CD4-positive, alpha-beta T cell treated with Interleukin-1 beta for 1 hour (primary cell): ENCODE measurements around the gene SLC44A4.
"Not testable (repeated sequence)": the region's sequence is repeated elsewhere in the genome, so short reads cannot be mapped to it uniquely, and the experiment has no call there.

ENCODE experiments used
- DNase-seq, 2 donors: peaks; one replicate each; pipeline ENCODE4 v3.0.0-alpha.2; 2020 to 2022

The SLC44A4 gene

DNA sequence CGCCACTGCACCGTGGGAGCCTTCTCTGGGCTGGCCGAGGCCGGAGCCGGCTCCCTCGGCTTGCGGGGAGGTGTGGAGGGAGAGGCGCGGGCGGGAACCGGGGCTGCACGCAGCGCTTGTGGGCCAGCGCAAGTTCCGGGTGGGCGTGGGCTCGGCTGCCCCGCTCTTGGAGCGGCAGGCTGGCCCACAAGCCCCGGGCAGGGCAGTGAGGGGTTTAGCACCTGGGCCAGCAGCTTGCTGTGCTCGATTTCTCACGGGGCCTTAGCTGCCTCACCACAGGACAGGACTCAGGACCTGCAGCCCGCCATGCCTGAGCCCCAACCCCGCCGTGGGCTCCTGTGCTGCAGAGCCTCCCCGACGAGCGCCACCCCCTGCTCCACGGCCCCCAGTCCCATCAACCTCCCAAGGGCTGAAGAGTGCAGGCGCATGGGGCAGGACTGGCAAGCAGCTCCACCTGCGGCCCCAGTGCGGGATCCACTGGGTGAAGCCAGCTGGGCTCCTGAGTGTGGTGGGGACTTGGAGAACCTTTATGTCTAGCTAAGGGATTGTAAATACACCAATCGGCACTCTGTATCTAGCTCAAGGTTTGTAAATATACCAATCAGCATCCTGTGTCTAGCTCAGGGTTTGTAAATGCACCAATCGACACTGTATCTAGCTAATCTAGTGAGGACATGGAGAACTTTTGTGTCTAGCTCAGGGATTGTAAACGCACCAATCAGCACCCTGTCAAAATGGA, 26.6 kb downstream of the SLC44A4 start:
- DNase-seq = not testable (repeated sequence)

DNA sequence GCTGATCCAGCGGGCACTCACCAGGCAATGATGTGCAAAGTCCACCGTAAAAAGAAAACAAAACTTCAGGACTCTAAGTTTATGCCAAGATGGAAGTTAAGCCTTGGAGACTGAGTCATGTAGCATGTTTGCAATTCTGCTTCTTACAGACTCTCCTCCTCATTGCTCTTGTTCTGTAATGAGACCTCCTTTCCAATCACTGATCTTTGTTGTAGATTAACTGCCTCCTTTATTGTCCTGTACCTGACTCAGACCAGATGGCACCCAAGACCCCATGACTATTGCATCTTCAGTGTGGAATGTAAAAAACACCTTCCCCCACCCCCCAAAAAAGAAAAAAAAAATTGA, 27.3 kb downstream of the SLC44A4 start:
- no peak for DNase-seq

DNA sequence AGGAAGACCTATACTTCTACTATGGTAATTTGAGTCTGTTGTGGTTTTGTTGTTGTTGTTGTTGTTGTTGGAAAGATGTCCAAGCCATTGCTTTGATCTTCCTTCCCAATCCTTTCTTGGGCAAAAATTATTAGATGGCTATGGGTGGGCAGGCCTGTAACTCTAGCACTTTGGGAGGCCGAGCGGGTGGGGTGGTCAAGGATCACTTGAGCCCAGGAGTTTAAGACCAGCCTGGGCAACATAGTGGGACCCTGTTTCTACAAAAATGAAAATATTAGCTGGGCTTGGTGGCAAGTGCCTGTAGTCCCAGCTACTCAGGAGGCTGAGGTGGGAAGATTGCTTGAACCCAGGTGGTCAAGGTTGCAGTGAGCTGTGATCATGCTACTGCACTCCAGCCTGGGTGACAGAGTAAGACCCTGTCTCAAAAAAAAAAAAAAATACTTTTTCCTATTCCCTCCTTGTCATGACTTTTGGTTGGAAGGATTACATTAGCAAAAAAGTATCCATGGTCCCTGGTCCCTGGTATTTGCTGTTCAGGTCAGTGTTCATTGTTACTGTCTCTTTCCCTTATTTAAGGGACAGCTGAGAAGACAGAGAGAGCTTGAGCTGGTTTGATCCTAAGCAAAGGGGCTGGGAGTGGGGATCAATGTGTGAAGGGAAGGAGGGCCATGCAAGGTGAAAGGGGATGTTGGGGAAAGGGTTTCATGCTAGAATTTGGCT, 27.9 kb downstream of the SLC44A4 start:
- no peak for DNase-seq

DNA sequence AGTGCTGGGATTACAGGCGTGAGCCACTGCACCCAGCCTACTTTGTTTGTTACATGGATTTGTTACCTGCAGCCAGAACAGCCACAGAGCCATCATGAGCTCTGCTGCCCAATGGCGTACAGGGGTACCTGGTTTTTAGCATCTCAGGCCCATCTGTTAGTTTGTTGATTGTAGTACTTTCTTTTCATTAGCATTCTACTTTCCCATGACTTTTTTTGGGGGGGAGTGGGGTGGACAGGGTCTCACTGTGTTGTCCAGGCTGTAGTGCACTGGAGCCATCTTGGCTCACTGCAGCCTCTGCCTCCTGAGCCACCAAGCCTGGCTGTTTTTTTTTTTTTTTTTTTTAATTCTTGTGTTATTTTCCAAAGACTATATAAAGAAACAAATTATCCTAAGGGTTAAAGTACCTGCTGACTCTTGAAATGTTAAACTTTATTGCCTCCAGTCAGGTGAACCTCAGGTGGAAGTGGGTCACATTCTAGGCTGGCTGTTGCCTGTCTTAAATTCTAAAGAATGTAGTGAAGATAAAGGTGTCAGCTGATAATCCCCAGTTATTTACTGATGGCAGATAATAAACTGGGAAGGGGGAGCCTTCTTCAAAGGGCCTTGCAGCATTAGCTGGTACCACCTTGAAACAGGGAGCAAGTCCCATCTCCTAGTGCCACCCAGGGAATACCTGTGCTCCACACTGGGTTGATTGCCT, 31.4 kb downstream of the SLC44A4 start:
- no peak for DNase-seq

DNA sequence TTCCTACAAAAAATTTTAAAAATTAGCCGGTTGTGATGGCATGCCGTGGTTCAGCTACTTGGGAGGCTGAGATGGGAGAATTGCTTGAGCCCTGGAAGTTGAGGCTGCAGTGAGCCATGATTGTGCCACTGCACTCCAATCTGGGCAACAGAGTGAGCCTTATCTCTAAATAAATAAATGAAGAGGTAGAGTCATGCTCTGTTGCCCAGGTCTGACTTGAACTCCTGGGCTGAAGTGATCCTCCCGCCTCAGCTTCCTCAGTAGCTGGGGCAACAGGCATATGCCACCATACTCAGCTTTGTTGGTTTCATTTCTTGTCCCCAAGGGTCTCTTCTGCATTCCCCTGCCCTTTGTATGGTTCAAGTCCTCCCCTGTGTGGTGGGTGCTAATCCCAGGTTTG, 34.3 kb downstream of the SLC44A4 start:
- DNase-seq = no peak

DNA sequence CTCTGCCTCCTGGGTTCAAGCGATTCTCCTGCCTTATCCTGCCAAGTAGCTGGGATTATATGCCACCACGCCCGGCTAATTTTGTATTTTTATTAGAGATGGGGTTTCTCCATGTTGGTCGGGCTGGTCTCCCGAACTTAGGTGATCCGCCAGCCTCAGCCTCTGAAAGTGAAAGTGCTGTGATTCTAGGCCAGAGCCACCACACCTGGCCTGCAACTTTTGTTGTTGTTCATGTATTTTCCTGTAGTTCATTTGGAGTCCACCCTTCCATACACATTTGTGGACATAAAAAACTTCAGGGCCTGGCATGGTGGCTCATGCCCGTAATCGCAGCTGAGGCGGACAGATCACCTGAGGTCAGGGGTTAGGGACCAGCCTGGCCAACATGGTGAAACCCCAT, 36.7 kb downstream of the SLC44A4 start:
- DNase-seq = no peak

DNA sequence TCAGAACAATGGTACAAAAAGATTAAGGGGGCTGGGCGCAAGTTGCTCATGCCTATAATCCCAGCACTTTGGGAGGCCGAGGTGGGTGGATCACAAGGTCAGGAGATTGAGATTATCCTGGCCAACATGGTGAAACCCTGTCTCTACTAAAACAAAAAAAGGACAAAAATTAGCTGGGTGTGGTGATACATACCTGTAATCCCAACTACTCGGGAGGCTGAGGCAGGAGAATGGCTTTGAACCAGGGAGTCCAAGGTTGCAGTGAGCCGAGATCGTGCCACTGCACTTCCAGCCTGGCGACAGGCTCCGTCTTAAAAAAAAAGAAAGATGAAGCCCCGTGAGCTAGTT, 39.0 kb downstream of the SLC44A4 start:
- DNase-seq = not testable (repeated sequence)

DNA sequence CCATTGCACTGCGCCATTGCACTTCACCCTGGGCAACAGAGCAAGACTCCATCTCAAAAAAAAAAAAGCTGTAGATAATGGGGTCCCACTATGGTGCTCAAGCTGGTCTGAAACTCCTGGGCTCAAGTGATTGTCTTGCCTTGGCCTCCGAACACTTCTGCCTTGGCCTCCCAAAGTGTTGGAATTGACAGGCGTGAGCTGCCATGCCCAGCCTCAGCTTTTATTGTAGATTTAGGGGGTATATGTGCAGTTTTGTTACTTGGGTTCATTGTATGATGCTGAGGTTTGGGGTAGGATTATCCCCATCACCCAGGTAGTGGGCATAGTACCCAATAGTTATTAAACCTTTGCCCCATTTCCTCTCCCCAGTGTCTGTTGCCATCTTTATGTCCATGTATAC, 39.8 kb downstream of the SLC44A4 start:
- DNase-seq = no peak

DNA sequence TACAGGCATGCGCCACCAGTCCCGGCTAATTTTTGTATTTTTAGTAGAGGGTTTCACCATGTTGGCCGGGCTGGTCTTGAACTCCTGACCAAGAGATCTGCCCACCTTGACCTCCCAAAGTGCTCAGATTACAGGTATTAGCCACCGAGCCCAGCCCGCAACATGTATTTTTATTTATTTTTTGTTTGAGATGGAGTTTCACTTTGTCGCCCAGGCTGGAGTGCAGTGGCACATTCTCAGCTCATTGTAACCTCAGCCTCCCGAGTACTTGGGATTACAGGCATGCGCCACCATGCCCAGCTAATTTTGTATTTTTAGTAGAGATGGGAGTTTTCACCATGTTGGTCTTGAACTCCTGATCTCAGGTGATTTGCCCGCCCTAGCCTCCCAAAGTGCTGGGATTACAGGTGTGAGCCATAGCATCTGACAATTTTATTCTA, 40.7 kb downstream of the SLC44A4 start:
- not testable (repeated sequence) for DNase-seq

DNA sequence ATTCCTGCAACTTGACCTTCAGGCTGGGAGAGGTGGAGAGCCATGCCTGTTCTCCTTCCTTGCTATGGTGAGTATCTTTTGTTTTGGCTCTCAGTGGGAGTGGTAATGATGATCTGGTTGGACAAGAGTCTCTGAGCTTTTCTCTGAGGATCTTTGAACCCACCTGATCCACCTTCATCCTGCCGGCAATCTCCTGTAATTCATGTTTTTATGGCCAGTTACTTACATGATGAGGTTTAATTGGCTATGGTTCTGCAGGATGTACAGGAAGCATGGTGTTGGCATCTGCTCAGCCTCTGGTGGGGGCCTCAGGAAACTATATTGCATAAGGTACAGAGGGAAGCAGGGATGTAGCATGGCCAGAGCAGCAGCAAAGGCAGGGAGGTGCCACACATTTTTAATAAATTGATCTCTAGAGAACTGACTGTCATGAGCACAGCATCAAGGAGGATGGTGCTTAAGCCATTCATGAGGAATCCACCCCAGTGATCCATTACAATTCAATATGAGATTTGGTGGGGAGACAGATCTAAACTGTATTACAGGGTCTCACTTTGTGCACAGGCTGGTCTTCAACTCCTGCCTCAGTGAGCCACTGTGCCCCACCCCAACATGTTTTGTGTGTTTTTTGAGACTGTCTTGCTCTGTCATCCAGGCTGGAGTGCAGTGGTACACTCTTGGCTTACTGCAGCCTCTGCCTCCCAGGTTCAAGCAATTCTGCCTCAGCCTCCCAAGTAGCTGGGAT, 41.3 kb downstream of the SLC44A4 start:
- DNase-seq = no peak

DNA sequence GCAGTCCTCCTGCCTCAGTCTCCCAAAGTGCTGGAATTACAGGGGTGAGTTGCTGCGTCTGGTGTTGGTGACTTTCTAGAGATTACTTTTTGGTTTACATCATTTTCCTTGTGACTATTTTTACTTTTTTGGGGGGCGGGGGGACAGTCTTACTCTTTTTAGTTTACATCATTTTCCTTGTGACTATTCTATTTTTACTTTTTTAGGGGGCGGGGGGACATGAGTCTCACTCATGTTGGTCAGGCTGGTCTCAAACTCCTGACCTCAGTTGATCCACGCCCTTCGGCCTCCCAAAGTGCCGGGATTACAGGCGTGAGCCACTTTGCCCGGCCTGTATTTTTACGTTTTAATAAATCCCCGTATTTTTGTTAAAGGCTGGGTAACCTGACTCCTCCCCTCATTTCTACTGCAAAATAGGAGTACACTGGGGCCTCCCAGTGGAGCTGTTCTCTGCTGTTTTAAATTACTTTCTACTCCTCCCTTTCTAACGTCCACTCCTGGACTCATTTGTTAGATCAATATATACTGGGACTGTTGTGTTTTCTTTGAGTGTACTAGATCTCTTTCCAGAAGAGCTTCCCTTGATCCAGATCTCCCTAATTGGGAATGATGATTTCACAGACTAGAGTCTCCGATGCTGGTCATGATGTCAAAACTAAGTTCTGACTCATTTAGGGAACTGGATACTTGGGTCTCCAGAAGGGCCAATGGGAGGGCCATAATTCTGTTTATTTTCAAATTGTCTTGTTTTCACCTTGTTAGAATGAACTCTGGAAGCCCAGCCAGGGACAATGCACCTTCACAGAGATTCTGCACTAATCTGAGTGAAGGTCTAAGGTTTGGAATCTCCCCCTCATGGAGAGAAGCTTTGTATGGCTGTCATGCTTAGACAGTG, 42.1 kb downstream of the SLC44A4 start:
- DNase-seq = no peak

DNA sequence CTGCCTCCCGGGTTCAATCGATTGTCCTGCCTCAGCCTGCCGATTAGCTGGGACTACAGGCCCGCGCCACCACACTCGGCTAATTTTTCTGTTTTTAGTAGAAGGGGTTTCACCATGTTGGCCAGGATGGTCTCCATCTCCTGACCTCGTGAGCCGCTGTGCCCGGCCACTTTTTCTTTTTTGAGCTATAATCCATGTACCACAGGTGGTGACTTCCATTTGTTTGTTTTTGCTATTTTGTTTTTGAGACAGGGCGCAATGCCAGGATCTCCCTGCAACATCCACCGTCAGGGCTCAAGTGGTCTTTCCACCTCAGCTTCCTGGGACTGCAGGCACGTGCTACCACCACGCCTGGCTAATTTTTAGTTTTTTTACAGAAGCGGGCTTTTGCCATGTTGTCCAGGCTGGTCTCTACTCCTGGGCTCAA, 42.7 kb downstream of the SLC44A4 start:
- DNase-seq = no peak

DNA sequence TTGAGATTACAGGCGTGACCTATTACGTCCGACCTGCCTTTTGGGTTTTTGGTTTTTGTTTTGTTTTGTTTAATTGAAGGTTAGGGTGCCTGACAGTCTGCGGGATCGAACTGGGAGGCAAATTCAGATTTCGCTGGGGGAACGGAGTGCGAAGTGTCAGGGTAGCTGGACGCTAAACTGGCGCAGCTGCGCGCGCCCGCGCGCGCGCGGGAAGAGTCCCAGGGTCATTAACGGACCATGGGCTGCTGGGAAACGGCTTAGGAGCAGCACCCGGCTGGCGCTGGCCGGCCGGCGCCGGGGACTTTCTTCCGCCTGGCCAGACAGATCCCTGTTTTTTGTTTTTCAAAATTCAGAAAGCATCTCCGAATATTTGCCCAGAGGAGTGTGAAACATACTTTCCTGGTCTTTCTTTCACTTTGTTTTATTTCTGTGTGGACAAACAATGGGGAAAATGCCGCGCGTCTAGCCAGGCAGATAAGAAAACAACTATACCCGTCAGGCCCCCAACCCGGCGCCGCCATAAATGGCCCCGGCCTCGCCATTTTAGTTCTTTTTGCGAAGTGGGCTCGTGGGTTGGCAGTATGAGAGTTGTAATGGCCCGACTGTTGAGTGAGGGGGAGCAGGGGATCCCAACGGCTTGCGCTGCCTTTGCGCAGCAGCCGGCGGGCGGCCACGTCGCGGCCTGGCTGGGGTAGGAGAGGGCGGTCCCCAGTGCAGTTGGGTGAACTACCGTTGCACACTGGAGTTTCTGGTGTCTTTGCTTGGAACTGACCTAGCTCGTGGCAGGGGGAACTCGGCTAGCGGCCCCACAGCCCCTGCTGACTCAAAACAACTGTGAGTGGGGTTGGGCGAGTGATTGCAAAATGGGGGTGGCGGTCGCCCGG, 44.2 kb downstream of the SLC44A4 start:
- peak; percentile 78 to 85 for DNase-seq

DNA sequence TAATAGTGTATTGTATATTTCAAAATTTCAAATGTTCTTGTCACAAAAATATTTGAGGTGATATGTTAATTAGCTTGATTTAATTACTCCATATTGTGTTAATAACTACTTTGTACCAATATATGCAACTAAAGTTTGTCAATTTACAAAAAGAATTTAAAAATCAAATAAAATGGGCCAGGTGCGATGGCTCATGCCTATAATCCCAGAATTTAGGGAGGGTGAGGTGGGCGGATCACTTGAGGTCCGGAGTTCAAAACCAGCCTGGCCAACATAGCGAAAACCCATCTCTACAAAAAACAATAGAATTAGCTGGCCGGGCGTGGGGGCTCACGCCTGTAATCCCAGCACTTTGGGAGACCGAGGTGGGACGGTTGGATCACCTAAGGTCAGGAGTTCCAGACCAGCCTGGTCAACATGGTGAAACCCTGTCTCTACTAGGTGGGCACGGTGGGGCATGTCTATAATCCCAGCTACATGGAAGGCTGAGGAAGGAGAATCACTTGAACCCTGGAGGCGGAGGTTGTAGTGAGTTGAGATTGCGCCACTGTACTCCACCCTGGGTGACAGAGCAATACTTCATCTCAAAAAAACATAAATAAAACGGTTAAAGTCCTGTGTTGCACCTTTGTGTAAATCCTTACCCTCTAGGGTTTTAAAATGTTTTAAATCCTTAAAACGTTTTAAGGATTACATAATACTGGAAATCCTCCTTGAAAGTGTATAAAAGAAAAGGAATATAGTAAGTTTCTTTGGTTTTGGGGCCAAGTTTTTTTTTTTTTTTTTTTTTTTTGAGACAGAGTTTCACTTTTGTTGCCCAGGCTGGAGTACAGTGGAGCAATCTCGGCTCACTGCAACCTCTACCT, 47.2 kb downstream of the SLC44A4 start:
- DNase-seq = peak in 1 of 2 donors; percentile 59

DNA sequence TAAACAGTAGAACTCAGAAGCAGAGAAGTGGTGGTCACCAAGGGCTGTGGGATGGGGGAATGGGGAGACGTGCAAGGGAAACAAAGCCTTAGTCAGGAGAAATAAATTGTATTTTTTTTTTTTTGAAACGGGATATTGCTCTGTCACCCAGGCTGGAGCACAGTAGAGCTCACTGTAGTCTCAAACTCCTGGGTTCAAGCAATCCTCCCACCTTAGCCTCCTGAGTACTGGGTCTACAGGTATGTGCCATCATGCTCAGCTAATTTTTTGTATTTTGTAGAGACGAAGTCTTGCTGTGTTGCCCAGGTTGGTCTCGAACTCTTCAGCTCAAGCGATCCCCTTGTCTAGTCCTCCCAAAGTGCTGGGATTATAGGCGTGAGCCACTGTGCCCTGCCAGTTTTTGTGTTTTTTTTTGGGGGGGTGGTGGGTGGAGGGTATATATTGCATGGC, 47.9 kb downstream of the SLC44A4 start:
- peak in 1 of 2 donors; percentile 37 for DNase-seq

DNA sequence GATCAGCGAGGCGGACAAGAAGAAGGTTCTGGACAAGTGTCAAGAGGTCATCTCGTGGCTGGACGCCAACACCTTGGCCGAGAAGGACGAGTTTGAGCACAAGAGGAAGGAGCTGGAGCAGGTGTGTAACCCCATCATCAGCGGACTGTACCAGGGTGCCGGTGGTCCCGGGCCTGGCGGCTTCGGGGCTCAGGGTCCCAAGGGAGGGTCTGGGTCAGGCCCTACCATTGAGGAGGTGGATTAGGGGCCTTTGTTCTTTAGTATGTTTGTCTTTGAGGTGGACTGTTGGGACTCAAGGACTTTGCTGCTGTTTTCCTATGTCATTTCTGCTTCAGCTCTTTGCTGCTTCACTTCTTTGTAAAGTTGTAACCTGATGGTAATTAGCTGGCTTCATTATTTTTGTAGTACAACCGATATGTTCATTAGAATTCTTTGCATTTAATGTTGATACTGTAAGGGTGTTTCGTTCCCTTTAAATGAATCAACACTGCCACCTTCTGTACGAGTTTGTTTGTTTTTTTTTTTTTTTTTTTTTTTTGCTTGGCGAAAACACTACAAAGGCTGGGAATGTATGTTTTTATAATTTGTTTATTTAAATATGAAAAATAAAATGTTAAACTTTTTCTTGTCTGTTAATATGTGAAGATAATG, 49.0 kb downstream of the SLC44A4 start:
- peak in 1 of 2 donors; percentile 60 for DNase-seq

DNA sequence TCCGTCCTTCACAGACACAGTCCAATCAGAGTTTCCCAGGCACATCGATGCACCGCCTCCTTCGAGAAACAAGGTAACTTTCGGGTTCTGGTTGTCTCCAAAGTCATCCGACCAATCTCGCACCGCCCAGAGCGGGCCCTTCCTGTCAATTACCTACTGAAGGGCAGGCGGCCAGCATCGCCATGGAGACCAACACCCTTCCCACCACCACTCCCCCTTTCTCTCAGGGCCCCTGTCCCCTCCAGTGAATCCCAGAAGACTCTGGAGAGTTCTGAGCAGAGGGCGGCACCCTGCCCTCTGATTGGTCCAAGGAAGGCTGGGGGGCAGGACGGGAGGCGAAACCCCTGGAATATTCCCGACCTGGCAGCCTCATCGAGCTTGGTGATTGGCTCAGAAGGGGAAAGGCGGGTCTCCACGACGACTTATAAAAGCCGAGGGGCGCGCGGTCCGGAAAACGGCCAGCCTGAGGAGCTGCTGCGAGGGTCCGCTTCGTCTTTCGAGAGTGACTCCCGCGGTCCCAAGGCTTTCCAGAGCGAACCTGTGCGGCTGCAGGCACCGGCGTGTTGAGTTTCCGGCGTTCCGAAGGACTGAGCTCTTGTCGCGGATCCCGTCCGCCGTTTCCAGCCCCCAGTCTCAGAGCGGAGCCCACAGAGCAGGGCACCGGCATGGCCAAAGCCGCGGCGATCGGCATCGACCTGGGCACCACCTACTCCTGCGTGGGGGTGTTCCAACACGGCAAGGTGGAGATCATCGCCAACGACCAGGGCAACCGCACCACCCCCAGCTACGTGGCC, 51.3 kb downstream of the SLC44A4 start, which contains the start of gene HSPA1B:
Gene HSPA1B (plus strand): TSS at position 453 of the 794 bp plus-strand sequence. CDS start 213 bp downstream, at position 666.
- DNase-seq = peak; percentile 91 to 96

DNA sequence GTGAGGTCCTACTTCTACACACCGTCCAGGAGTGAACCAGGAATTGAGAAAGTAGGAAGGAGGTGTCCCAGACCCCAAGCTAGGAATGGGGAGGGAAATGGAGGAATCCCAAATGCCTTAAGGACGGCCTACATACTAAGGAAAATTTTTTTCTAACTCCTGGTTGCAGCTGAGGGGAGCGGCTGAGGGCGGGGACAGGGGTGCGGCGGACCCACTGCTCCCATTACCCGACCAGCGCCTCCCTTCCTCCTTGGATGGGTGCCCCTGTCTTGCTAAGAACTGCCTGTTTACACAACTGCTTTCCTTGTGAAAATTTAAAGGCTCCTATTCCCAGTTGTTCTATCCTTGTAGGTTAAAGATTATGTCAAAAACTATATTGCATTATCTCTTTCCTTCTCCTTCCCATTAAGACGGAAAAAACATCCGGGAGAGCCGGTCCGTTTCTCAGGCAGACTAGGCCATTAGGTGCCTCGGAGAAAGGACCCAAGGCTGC, 52.0 kb downstream of the SLC44A4 start:
- no peak for DNase-seq
